ENCODE results near the gene LGI4. TPM values are rescaled to one million over a fixed set of nuclear protein-coding genes. Genes with fewer than 3 reads are reported as not detected.

LGI4 gene
- total and polyA plus RNA-seq, 2 experiments from 2014 or later = 3.4 to 4.3 TPM

DNA sequence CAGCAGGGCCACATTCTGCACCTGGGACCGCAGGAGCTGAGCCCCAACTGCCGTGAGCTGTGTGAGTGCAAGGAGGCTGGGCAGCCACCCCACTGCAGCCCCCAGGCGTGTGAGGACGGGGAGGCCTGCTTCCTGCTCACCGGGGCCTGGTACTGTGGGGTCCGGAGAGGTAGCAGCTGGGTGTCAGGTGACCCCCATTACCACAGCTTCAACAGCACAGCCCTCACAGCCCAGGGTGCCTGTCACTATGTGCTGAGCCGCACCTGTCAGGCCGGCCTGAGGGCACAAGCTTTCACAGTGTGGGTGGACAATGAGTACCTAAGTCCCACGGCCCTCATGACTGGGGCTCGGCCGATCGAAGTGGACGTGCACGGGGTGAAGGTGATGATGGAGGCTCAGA lies 55.0 kb downstream of the LGI4 start:
- H3K79me2 ChIP-seq (replicated peaks; ENCODE audit: insufficient read depth) = no peaks in the 10 kb centered on the region
- H3F3A ChIP-seq (replicated peaks; ENCODE audit: low read depth) = no peaks in the 10 kb centered on the region
- H3K27ac ChIP-seq (ENCODE audit: low read depth) = no peak overlapping the region
- H3K27me3 ChIP-seq (ENCODE audit: insufficient read depth) = no peaks in the 10 kb centered on the region
- Mint-ChIP-seq H3K27me3 (ENCODE audit: insufficient read depth, low read depth, poor library complexity) (peaks cover 21% of the 10 kb centered on the region), H3K36me3 (ENCODE audit: low read depth) (peaks cover 3% of the 10 kb centered on the region; the same call in 2 of the 3 replicates), H3K4me1 (peaks cover 5% of the 10 kb centered on the region; the same call in 2 of the 3 replicates), H3K9me3 (peaks cover 4% of the 10 kb centered on the region), H3K27ac (no peak overlapping the region), H3K4me3 (no peak overlapping the region)
- no peak overlapping the region for H2AFZ ChIP-seq
- DNase-seq (ENCODE audit: low spot score) = no peak
- H3K4me1 ChIP-seq (ENCODE audit: insufficient read depth) = no peaks in the 10 kb centered on the region
- TF ChIP-seq, protein P1, sequence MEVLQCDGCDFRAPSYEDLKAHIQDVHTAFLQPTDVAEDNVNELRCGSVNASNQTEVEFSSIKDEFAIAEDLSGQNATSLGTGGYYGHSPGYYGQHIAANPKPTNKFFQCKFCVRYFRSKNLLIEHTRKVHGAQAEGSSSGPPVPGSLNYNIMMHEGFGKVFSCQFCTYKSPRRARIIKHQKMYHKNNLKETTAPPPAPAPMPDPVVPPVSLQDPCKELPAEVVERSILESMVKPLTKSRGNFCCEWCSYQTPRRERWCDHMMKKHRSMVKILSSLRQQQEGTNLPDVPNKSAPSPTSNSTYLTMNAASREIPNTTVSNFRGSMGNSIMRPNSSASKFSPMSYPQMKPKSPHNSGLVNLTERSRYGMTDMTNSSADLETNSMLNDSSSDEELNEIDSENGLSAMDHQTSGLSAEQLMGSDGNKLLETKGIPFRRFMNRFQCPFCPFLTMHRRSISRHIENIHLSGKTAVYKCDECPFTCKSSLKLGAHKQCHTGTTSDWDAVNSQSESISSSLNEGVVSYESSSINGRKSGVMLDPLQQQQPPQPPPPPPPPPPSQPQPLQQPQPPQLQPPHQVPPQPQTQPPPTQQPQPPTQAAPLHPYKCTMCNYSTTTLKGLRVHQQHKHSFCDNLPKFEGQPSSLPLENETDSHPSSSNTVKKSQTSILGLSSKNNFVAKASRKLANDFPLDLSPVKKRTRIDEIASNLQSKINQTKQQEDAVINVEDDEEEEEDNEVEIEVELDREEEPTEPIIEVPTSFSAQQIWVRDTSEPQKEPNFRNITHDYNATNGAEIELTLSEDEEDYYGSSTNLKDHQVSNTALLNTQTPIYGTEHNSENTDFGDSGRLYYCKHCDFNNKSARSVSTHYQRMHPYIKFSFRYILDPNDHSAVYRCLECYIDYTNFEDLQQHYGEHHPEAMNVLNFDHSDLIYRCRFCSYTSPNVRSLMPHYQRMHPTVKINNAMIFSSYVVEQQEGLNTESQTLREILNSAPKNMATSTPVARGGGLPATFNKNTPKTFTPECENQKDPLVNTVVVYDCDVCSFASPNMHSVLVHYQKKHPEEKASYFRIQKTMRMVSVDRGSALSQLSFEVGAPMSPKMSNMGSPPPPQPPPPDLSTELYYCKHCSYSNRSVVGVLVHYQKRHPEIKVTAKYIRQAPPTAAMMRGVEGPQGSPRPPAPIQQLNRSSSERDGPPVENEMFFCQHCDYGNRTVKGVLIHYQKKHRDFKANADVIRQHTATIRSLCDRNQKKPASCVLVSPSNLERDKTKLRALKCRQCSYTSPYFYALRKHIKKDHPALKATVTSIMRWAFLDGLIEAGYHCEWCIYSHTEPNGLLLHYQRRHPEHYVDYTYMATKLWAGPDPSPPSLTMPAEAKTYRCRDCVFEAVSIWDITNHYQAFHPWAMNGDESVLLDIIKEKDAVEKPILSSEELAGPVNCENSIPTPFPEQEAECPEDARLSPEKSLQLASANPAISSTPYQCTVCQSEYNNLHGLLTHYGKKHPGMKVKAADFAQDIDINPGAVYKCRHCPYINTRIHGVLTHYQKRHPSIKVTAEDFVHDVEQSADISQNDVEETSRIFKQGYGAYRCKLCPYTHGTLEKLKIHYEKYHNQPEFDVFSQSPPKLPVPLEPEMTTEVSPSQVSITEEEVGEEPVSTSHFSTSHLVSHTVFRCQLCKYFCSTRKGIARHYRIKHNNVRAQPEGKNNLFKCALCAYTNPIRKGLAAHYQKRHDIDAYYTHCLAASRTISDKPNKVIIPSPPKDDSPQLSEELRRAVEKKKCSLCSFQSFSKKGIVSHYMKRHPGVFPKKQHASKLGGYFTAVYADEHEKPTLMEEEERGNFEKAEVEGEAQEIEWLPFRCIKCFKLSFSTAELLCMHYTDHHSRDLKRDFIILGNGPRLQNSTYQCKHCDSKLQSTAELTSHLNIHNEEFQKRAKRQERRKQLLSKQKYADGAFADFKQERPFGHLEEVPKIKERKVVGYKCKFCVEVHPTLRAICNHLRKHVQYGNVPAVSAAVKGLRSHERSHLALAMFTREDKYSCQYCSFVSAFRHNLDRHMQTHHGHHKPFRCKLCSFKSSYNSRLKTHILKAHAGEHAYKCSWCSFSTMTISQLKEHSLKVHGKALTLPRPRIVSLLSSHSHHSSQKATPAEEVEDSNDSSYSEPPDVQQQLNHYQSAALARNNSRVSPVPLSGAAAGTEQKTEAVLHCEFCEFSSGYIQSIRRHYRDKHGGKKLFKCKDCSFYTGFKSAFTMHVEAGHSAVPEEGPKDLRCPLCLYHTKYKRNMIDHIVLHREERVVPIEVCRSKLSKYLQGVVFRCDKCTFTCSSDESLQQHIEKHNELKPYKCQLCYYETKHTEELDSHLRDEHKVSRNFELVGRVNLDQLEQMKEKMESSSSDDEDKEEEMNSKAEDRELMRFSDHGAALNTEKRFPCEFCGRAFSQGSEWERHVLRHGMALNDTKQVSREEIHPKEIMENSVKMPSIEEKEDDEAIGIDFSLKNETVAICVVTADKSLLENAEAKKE (CRISPR knock-in tag; IDR thresholded peaks at IDR 0.05) = no peak
- TF ChIP-seq, protein P2, sequence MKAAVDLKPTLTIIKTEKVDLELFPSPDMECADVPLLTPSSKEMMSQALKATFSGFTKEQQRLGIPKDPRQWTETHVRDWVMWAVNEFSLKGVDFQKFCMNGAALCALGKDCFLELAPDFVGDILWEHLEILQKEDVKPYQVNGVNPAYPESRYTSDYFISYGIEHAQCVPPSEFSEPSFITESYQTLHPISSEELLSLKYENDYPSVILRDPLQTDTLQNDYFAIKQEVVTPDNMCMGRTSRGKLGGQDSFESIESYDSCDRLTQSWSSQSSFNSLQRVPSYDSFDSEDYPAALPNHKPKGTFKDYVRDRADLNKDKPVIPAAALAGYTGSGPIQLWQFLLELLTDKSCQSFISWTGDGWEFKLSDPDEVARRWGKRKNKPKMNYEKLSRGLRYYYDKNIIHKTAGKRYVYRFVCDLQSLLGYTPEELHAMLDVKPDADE (IDR thresholded peaks at IDR 0.05) = no peak
- TF ChIP-seq ZNF114 (CRISPR knock-in tag; IDR thresholded peaks at IDR 0.05) = no peak
- no peak for TF ChIP-seq POLR2AphosphoS5 (IDR thresholded peaks at IDR 0.05; ENCODE audit: low read depth)
- TF ChIP-seq, protein P3, sequence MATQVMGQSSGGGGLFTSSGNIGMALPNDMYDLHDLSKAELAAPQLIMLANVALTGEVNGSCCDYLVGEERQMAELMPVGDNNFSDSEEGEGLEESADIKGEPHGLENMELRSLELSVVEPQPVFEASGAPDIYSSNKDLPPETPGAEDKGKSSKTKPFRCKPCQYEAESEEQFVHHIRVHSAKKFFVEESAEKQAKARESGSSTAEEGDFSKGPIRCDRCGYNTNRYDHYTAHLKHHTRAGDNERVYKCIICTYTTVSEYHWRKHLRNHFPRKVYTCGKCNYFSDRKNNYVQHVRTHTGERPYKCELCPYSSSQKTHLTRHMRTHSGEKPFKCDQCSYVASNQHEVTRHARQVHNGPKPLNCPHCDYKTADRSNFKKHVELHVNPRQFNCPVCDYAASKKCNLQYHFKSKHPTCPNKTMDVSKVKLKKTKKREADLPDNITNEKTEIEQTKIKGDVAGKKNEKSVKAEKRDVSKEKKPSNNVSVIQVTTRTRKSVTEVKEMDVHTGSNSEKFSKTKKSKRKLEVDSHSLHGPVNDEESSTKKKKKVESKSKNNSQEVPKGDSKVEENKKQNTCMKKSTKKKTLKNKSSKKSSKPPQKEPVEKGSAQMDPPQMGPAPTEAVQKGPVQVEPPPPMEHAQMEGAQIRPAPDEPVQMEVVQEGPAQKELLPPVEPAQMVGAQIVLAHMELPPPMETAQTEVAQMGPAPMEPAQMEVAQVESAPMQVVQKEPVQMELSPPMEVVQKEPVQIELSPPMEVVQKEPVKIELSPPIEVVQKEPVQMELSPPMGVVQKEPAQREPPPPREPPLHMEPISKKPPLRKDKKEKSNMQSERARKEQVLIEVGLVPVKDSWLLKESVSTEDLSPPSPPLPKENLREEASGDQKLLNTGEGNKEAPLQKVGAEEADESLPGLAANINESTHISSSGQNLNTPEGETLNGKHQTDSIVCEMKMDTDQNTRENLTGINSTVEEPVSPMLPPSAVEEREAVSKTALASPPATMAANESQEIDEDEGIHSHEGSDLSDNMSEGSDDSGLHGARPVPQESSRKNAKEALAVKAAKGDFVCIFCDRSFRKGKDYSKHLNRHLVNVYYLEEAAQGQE (IDR thresholded peaks at IDR 0.05; ENCODE audit: unreplicated experiment) = no peak
- no peak for TF ChIP-seq EZH2 (IDR thresholded peaks at IDR 0.05; ENCODE audit: low read depth, unreplicated experiment)
- no peak overlapping the region for H3K4me2 ChIP-seq
- no peak for ATAC-seq
- H3K9me2 ChIP-seq (ENCODE audit: insufficient read depth) = no peaks in the 10 kb centered on the region
- no peaks in the 10 kb centered on the region for H4K20me1 ChIP-seq (replicated peaks; ENCODE audit: insufficient read depth)
- H3K4me3 ChIP-seq = no peak overlapping the region
- no peaks in the 10 kb centered on the region; the same call in 1 of the 2 replicates for H3K36me3 ChIP-seq (ENCODE audit: insufficient read depth)

Data from GM23338 (cell line).